Heart left ventricle (tissue), 16 donors: ENCODE data around the gene RIMKLA. TPM values are rescaled to one million over a fixed set of nuclear protein-coding genes. Genes with fewer than 3 reads are reported as not detected.

Experiments
- ATAC-seq, 4 donors: fragments of 200-7000 bp; cut with Tn5 transposase; one replicate each; pipeline ENCODE4 v1.9.1; 2020 to 2022; ENCODE audit warnings: moderate library complexity in 4 of 4, mild to moderate bottlenecking in 3 of 4, moderate number of reproducible peaks in 1 of 4
- DNase-seq, 5 donors: peaks; one replicate each; pipeline ENCODE4 v3.0.0-alpha.2; 2020
- H3K27ac ChIP-seq, 12 donors: fragments of 200-600 bp; sonication (generic) in 4 of 12; one replicate each; pipeline versions ENCODE4 v1.5.0 to v1.8.0; 2016 to 2022; ENCODE audit warnings: mild to moderate bottlenecking in 2 of 12
- H3K27me3 ChIP-seq, 9 donors: fragments of 200-600 bp; sonication (generic) in 2 of 9; one replicate each; pipeline versions ENCODE4 v1.5.1 to v1.8.0; 2016 to 2022; ENCODE audit warnings: mild to moderate bottlenecking in 3 of 9
- H3K36me3 ChIP-seq, 9 donors: fragments of 200-600 bp; sonication (generic) in 2 of 9; one replicate each; pipeline versions ENCODE4 v1.5.0 to v1.8.0; 2018 to 2022; ENCODE audit warnings: mild to moderate bottlenecking in 2 of 9
- H3K4me1 ChIP-seq, 12 donors: fragments of 200-600 bp; sonication (generic) in 4 of 12; one replicate each; pipeline versions ENCODE4 v1.5.0 to v1.8.0; 2016 to 2022; ENCODE audit warnings: mild to moderate bottlenecking in 3 of 12
- H3K4me3 ChIP-seq, 12 donors: fragments of 200-600 bp; sonication (generic) in 4 of 12; one replicate each; pipeline versions ENCODE4 v1.5.0 to v1.8.0; 2017 to 2022; ENCODE audit warnings: mild to moderate bottlenecking in 9 of 12, moderate library complexity in 4 of 12
- H3K9me3 ChIP-seq, 12 donors: fragments of 200-600 bp; sonication (generic) in 4 of 12; one replicate each; pipeline versions ENCODE4 v1.5.0 to v1.8.0; 2016 to 2022; ENCODE audit warnings: mild to moderate bottlenecking in 1 of 12
- CTCF ChIP-seq, 12 donors: fragments of 200-600 bp; sonication (generic) in 4 of 12; IDR thresholded peaks; one replicate each; pipeline versions ENCODE4 v1.5.0 to v1.8.0; 2018 to 2022; ENCODE audit warnings: antibody characterized with exemption in 12 of 12, mild to moderate bottlenecking in 5 of 12
- POLR2A ChIP-seq, 2 donors: fragments of 450-650 bp; IDR thresholded peaks; one replicate each; pipeline ENCODE4 v1.6.1; 2017; ENCODE audit warnings: antibody characterized with exemption in 2 of 2, mild to moderate bottlenecking in 2 of 2, moderate library complexity in 2 of 2
- WGBS, 4 donors: extraction: QIAGEN DNeasy Blood & Tissue Kit in 2 of 4; methylation state at CpG; one replicate each; pipeline versions ENCODE4 v1.1.5 to v1.1.7; 2013 to 2018; 5-methylcytosine and 5-hydroxymethylcytosine counted together
- intact Hi-C, 10 donors: fragments of 100-400 bp; cut with DNase I; formaldehyde crosslinking; loops; one replicate each; pipeline versions ENCODE4 v1.11.1 to v1.14.2; 2022
- polyA plus RNA-seq, 2 donors: library from polyadenylated mRNA; stranded (reverse); fragments of 200-250 nt; gene quantifications; one replicate each; pipeline ENCODE4 v1.2.3, GENCODE V29; 2013
- total RNA-seq, 9 donors: library from RNA; depleted of rRNA in 2 of 9; stranded (reverse); fragments of >200 nt in 2 of 9; fragmentation: NEBNext Ultra II Directional in 3 of 9; extraction: Animal tissue kit (Norgen Biotek cat#: 25700) in 3 of 9; gene quantifications; one replicate each; pipeline versions ENCODE4 v1.1.0 to v1.2.4, GENCODE V29; 2016 to 2023
- donor health status: ischemic (EF 13 %, LVEDD 7.1; RV severe dilation, severe dysfunction).
- donor health status: healthy with polysubstance abuse.
- donor health status: DM: no; HTN: yes; CAD: no.
- donor health status: DM: no; HTN: no; CAD: no.
- donor health status: ischemic (EF 25% LVEDD 6.9; RV normal size, moderate dysfunction).
- donor health status: ischemic (EF 25% LVEDD 5.7; RV mildly dilated, moderate dysfunction).
- donor health status: healthy.
- donor health status: DM: yes; HTN: yes; CAD: no.
- donor health status: ischemic (EF 35%, LVEDD 5.7; RV mildly dilated, moderate dysfunction).
- donor health status: nonischemic (EF 11% LVEDD 7.7; RV severe dilation, severe dysfunction).
- donor health status: DM: yes; HTN: yes; CAD: no.
- donor health status: PGD.
- donor health status: ischemic (EF 29% LVEDD 5.4; RV normal size, mild dysfunction).
- donor health status: nonischemic (EF 23%, LVEDD 6.1; RV moderate dilation, normal function).

Gene RIMKLA
- total and polyA plus RNA-seq, 11 donors, result 2.3 to 15.3 (median 8.2) TPM

DNA sequence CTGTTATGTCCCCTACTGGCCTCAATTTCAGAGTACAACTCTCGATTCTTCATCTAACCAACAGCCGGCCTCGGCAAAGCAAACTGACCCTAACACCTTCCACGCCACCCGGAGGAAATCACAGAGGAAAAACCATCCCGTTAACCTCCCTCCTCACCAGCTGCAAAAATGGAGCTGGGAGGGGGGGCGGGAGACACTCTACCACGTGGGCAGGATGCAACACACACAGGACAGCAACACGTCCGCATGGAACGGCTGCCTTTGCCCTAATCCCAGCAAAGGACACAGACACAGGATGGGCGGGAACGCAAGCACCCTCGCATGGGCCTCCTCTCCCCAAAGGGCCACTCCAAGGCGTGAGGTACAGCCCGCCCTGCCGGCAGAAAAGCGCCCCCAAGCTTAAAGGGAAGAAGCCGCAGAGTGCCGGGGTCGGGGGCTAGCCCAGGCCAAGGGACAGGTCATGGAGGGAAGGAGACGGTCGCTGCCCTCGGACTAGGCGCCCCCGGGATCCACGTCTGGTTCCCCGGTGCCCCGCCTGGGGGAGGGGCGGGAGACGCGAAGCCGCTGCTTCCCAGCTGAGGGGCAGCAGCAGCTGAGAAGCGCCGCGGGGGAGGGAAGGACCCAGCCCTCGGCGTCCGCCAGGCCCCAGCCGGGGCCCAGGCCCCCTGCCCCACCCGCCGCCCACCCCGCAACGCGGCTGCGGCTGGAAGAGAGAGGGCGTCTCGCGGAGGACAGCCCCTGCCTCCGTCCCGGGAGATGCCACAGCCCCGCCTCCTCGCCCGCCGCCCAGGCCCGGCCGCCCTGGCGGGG is 46.1 kb upstream of the RIMKLA start:
- H3K27me3 ChIP-seq, result no peaks in the 10 kb centered on the region
- peaks cover 3 to 62% (median 35%) of the 10 kb centered on the region in 12 donors for H3K4me1 ChIP-seq
- H3K36me3 ChIP-seq, result no peaks in the 10 kb centered on the region
- H3K27ac ChIP-seq, result peak overlapping the region; percentile 83 to 98 (median 95)
- no peaks in the 10 kb centered on the region for H3K9me3 ChIP-seq
- intact Hi-C loops, result loop anchor here in 9 of 10 donors (2.0 to 10.0 kb wide), 12 partner anchors 122 to 520 kb away; partner anchors contain the start of genes PPCS (in 4 of the 9), ZMYND12 (in 4 of the 9), YBX1 (in 3 of the 9) and C1orf50 (in 1 of the 9)
- TF ChIP-seq POLR2A (IDR thresholded peaks at IDR 0.05), result no peak
- peak in 4 of 12 donors; percentile 12 to 26 (median 20) for TF ChIP-seq CTCF (IDR thresholded peaks at IDR 0.05)
- DNase-seq (peak; percentile 60 to 77 (median 70)), ATAC-seq (peak; percentile 48 to 83 (median 78))
- peak overlapping the region; percentile 72 to 99 (median 94) for H3K4me3 ChIP-seq
- 0 to 1% (median 1%) methylated on average over 24 to 58 of the region's 58 CpGs for WGBS, 4 donors

DNA sequence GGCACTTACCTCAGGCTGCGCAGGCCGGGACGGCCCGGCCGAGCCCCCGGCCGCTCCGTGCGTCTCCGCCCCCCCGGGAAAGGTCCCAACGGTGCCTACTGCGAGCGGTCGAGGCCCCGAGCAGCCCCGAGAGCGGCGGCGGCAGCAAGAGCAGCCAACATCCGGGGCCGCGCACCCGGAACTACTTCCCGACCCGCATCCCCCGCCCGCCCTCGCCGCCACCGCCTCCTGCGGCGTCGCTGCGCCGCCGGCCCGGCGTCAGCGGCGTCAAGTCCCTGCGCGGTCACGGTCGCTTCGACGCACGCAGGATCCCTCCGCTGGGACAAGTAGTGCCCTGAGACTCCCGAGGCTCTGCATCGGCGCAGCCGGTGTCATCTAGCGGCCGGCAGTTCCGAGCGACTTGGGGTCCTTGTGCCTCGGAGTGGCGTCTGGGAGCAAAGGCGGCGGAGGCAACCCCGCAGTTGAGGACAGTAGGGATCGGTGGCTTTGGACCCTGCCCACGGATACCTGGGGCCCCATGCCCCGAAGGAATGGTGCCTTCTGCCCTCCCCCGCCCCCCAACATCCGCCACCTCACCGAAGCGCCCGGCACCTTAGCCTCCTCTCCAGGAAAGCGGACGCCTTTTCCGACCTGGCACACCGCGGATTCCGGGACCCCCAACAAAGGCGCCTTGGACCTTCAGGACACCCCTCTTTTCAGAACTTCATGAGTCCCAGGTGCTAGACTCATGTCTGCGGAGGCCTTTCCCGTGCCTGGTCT is 45.4 kb upstream of the RIMKLA start, which contains the start of gene FOXJ3:
TSS of gene FOXJ3 (minus strand) at position 186 of the 759 bp plus-strand sequence. CDS start 24,142 bp downstream, outside the sequence.
- DNase-seq (peak; percentile 94 to 97 (median 95)), ATAC-seq (peak; percentile 74 to 96 (median 91))
- peak within 1 kb of the TSS; percentile 83 to 98 (median 95) for H3K27ac ChIP-seq
- H3K27me3 ChIP-seq, result no peaks in the 10 kb centered on the region
- H3K36me3 ChIP-seq, result no peaks in the 10 kb centered on the region
- TF ChIP-seq POLR2A (IDR thresholded peaks at IDR 0.05) (peak in 1 of 2 donors; percentile 61), CTCF (IDR thresholded peaks at IDR 0.05) (no peak)
- WGBS, 4 donors, result 0 to 1% (median 1%) methylated on average over 26 to 79 of the region's 79 CpGs
- peaks cover 3 to 57% (median 30%) of the 10 kb centered on the region in 12 donors for H3K4me1 ChIP-seq
- H3K4me3 ChIP-seq, result peak within 1 kb of the TSS; percentile 72 to 99 (median 94)
- no peaks in the 10 kb centered on the region for H3K9me3 ChIP-seq
- intact Hi-C loops, result loop anchor here in 7 of 10 donors (2.0 to 10.0 kb wide), 11 partner anchors 122 to 520 kb away; partner anchors contain the start of genes PPCS (in 4 of the 7), ZMYND12 (in 4 of the 7), YBX1 (in 3 of the 7) and C1orf50 (in 1 of the 7)

DNA sequence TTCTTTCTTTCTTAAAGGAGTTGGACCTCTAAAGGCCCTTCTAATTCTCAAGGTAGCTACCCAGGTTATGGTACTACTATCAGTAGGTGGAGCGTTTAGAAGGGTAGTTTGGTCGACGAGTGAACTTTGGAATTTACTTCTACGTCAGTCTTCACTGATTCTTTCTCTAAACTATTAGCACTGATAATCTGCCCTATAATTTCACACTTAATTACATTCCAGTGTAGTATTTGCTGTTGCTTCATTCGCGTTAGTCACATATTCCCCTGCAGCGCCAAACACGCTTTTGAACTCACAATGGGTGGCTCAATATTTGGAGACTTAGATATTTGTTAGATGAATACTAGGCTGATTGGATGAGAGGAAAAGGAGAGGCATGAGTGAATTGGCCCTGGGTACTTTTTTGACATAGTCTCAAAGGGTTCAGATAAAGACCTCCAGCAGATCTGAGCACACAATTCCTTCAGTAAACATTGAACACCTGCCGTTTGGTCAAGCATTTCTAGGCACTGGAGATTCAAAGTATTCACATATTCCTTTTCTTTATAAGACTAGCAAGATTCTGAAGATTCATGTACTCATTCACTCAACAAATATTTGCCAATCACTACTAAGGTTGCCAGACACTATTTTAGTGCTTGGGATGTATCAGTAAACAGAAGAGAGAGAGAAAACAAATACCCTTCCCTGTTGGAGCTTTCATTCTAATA is 44.6 kb upstream of the RIMKLA start:
- H3K4me3 ChIP-seq, result peak overlapping the region; percentile 72 to 99 (median 94)
- intact Hi-C loops, result loop anchor here in 7 of 10 donors (2.0 to 10.0 kb wide), 11 partner anchors 121 to 521 kb away; partner anchors contain the start of genes PPCS (in 4 of the 7), ZMYND12 (in 4 of the 7), YBX1 (in 3 of the 7) and C1orf50 (in 1 of the 7)
- 12 to 27% (median 18%) methylated on average over 9 of the region's 9 CpGs for WGBS, 4 donors
- H3K4me1 ChIP-seq, result peaks cover 3 to 53% (median 28%) of the 10 kb centered on the region in 12 donors
- TF ChIP-seq POLR2A (IDR thresholded peaks at IDR 0.05) (no peak), CTCF (IDR thresholded peaks at IDR 0.05) (no peak)
- H3K36me3 ChIP-seq, result no peaks in the 10 kb centered on the region
- H3K27ac ChIP-seq, result peak overlapping the region; percentile 83 to 98 (median 95)
- ATAC-seq (peak in 2 of 4 donors; percentile 1 to 5), DNase-seq (no peak)
- H3K27me3 ChIP-seq, result no peaks in the 10 kb centered on the region
- no peaks in the 10 kb centered on the region for H3K9me3 ChIP-seq
